HTR-8/SVneo (cell line): ENCODE results near the gene WDR5.

Experiments
- DNase-seq: peaks from one replicate; pipeline ENCODE4 v3.0.0; 2011; ENCODE audit warnings: low spot score, mixed read lengths; ENCODE audit not compliant: insufficient read length
- FAIRE-seq: peaks from 2 replicates; lab custom pipeline; 2011; peaks lifted over from hg19 to GRCh38; lab: Jason Lieb, UNC

WDR5 gene

DNA sequence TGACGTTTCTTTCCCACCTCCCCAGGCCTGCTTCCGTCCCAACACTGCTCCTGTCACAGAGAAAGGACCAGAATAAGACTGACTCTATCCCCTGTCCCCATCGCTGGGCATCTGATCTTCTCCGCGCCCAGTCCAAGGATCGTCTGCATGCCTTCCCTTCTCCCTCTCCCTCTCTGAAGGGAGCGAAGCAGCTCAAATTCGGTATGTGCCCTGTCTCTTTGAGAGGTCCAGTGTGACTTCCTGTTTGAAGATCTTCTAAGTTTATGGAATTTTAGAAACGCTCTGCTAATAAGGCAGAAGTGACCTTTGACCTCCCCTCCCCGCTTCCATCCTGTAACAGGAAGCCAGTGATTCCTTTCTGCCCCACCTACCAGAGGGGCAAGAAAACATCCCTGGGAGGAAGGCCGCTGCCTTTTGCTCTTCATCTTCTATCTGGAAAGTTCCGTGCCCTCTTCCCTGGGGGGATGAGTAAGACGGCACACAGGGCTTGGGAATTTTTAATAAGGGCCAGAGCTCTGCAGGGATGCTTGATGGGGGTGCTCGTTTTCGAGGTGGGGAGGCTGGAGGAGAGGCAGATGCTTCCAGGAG lies 69.2 kb downstream of the WDR5 start:
- FAIRE-seq: no peak

DNA sequence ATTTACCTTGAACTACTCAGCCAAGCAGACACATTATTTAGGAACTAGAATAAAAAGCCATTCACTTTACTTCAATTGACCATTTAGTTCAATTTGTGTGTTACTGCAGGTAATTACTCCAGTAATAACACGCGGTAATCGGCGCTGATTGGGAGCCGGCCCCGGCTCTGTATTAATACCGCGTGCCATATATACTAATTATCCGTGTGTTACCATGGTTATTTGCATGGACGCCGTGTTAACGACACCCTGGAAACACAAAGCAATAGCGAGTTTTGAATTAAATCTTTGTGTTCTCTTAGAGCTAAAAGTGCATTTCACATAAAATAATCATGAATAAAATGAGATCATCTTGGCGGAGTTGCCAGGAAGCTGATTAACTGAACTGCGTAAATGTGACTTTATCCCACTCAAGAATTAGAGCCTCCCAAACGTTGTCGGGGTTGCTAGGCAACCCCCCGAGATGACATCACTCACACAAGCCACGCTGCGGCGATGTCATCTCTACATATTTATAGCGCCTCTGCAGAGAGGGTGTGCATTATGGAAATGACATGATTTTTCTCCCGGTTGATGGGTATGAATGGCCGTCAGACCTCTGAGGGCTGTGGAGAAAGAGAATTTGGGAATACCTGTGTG lies 69.9 kb downstream of the WDR5 start:
- no peak for FAIRE-seq
- no peak for DNase-seq

More for the DNA sequence above, 69.2 kb downstream of the WDR5 start:
- DNase-seq: no peak

DNA sequence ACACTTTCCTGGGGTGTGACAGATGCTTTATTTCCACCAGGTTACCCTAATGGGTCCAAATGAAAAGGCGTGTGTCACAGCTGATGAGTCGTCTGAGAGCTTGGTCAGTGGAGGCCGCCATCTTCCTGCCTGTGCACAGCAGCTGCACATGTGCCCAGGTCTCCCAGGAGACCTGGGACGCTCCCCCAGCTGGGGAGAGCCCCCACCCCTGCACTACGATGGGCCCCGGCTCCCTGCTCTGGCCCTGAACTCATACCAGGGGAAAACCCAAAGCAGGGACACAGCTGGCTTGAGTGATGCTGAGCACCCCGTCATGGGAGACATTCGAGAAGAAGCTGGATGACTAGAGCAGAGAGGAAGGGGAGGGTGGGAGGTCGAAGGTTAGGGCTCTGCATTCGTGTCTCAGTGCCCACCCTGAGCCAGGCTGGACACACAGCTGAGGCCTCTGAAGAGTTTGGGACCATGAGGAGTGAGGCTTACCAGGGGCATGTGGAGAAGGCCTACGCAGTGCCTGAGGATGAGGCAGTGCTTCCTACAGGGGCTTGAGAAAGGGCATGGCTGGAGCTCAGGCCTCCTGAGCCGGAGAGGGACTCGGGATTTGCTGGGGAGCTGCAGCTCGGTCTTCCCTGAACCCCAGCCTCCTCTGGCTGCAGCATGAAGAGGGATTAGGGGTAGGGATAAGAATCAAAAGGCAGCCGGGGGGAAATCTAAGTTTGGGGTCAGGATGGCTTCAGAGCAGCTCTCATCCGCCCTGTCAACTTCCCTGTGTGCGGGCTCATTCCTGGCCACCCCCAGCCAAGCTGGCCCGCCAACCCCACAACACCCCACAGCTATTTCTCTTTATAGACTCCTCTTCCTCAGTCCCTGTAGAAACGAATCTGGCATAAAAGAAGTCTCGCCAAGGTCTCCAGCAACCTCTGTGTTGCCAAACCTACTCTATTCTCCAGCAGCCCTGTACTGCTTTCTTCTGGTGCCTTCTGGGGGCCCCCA lies 70.7 kb downstream of the WDR5 start:
- DNase-seq (no peak), FAIRE-seq (no peak)

DNA sequence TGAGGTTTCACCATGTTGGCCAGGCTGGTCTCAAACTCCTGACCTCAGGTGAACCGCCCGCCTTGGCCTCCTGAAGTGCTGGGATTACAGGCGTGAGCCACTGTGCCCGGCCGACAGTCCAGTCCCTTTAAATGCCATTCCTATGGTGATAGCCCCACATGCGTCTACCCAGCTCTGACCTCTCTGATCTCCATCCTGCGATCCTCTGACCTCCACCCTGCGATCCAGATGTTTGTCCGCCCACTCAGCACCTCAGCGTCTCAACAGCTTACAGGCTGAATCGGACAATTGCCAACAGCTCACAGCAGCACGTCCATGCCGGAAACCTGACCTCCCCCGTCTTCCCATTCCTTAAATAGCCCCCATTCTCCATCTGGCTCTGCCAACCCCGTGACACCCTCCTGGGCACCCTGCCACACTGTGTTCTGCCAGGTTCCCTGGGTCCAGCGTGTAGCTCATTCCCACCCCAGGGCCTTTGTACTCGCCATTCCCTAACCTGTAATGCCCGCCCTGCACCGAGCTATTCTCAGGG lies 72.5 kb downstream of the WDR5 start:
- no peak for FAIRE-seq
- DNase-seq: no peak

DNA sequence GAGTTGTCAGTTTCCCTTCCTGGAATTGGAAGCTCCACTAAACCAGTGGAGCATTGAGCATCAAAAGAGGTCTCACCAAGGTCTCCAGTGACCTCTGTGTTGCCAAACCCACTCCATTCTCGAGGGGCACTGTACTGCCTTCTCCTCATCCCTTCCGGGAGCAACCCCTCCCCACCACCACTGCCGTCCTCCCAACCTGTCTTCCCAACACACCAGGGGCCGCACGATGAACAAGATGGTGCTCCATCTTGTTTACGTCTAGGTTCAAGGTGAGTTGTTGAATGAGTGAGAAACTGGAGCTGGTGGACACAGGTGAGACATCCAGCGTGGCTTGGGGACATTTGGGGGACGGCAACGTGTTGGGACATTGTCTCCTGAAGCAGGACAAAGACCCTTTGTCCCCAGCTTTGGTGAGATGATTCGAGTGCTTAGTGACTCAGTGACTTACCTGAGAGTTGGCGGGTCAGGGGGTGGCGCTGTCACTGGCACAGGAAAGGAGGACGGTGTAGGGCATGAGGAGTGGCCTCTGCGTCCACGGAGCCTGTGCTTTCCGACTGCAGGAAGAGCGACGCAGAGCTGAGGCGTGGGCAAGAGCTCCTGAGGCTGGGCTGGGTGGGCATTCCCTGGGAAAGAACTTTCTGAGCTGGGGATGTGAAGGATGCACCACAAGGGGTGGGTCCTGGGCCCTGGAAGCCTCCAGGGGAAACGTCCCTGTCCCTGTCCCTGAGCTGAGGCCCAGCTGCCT lies 73.3 kb downstream of the WDR5 start:
- FAIRE-seq (no peak), DNase-seq (no peak)
